ENCODE data around the gene RUBCN.
A peak's percentile ranks its signal among the peaks of the same experiment; 100 is the strongest.
"Not testable (repeated sequence)": the region's sequence is repeated elsewhere in the genome, so short reads cannot be mapped to it uniquely, and the experiment has no call there.

Gene RUBCN

GRCh38 chr3:197734667-197735318 lies 1.9 kb downstream of the RUBCN start:
- DNase-seq (ENCODE audit: low read depth), result no peak

GRCh38 chr3:197733042-197733441 lies 3.7 kb downstream of the RUBCN start:
- DNase-seq (ENCODE audit: low read depth), result no peak

GRCh38 chr3:197731483-197731882 lies 5.2 kb downstream of the RUBCN start:
- not testable (repeated sequence) for DNase-seq (ENCODE audit: low read depth)

DNA sequence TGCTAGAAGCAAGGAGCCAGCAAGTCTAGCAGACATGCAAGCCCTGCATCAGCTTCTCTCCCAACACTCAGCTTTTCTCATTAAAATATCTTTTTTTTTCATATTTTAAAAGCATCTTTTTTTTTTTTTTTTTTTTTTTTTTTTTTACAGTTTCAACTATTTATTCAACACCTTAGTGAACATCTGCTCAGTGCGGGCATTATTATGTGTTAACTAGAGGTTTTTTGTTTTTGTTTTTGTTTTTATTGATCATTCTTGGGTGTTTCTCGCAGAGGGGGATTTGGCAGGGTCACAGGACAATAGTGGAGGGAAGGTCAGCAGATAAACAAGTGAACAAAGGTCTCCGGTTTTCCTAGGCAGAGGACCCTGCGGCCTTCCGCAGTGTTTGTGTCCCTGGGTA lies 5.9 kb downstream of the RUBCN start:
- not testable (repeated sequence) for DNase-seq (ENCODE audit: low read depth)

DNA sequence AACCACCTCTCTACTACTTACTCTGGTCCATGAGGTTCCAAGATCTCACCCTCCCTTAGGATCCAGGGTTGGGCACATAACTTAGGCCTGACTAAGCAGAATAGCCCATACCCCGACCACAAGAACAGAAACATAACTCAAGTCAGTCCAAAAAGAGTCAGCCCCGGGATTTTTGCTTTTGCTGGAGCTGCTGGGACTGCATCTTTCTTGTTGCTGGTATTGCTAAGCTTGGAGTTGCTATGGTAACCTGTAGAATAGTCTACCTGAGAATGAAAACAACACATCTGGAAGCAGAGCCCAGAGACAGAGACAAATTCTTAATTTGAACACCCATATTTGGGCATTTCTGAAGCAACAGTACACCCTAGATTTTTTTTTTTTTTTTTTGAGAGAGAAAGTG lies 6.5 kb downstream of the RUBCN start:
- no peak for DNase-seq (ENCODE audit: low read depth)

GRCh38 chr3:197728487-197728886 lies 8.2 kb downstream of the RUBCN start:
- no peak for DNase-seq (ENCODE audit: low read depth)

DNA sequence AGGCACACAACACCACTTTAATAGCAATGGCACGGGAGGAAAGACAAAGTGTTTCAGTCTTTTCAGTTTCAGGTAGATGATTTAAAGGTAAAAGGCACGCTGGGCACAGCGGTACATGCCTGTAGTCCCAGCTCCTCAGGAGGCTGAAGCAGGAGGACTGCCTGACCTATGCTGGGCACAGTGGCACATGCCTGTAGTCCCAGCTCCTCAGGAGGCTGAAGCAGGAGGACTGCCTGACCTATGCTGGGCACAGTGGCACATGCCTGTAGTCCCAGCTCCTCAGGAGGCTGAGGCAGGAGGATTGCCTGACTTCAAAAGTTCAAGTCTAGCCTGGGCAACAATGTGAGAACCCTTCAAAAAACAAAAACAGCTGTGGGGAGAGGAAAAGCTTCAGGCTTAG lies 8.8 kb downstream of the RUBCN start:
- DNase-seq (ENCODE audit: low read depth), result not testable (repeated sequence)

DNA sequence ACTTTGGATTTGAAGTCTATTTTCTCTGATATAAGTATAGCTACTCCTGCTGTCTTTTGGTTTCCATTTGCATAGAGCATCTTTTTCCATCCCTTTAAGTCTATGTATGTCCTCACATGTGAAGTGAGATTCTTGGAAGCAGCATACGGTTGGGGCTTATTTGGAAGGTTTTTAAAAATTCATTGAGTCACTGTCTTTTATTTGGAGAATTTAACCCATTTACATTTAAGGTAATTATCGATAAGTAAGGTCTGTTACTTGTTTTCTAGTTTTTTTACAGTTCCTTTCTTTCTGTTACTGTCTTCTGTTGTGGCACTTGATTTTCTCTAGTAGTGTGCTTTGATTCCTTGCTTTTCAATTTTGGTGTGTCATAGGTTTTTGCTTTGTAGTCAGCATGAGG lies 14.0 kb downstream of the RUBCN start:
- DNase-seq (ENCODE audit: low read depth), result no peak

DNA sequence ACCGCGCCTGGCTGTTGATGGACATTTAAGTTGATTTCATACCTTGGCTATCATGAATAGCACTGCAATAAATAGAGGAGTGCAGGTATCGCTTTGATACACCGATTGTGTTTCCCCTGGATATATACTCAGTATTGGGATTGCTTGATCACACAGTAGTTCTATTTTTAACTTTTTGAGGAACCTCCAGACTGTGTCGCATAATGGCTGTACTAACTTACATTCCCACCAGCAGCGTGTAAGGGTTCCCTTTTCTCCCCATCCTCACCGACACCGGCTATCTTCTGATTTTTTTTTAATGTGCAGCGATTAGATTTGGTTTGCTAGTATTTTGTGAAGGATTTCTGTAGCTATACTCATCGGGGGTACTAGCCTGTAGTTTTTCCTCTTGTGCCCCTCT lies 16.0 kb downstream of the RUBCN start:
- DNase-seq (ENCODE audit: low read depth), result no peak

GRCh38 chr3:197718891-197719290 lies 17.8 kb downstream of the RUBCN start:
- DNase-seq (ENCODE audit: low read depth), result peak; percentile 61

DNA sequence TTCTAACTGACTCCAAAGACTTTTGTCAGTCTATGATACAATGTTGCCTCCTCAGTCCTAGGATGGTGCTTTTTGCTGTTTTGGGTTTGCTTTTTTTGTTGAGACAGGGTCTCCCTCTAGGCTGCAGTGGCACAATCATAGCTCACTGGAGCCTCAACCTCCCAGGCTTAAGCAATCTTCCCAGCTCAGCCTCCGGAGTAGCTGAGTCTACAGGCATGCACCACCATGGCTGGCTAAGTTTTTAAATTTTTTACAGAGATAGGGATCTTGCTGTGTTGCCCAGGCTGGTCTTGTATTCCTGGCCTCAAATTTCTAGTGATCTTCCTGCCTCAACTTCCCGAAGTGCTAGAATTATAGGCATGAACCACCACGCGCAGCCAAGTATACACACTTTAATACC lies 22.5 kb downstream of the RUBCN start:
- DNase-seq (ENCODE audit: low read depth), result no peak

DNA sequence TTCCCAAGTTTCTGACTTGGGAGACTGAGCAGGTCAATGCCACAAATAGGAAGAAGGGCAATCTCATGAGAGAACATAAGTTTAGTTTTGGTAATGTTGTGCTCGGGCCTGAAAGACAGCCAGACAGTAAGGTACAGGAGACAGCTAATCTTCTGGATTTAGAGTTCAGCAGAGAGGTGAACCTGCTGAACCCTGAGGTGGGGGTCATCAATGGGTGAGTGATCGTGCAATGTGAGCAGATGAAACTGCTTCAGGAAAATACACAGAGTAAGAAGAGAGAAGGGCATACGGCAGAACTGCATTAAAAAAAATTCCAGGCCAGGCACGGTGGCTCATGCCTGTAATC lies 23.3 kb downstream of the RUBCN start:
- no peak for DNase-seq (ENCODE audit: low read depth)

DNA sequence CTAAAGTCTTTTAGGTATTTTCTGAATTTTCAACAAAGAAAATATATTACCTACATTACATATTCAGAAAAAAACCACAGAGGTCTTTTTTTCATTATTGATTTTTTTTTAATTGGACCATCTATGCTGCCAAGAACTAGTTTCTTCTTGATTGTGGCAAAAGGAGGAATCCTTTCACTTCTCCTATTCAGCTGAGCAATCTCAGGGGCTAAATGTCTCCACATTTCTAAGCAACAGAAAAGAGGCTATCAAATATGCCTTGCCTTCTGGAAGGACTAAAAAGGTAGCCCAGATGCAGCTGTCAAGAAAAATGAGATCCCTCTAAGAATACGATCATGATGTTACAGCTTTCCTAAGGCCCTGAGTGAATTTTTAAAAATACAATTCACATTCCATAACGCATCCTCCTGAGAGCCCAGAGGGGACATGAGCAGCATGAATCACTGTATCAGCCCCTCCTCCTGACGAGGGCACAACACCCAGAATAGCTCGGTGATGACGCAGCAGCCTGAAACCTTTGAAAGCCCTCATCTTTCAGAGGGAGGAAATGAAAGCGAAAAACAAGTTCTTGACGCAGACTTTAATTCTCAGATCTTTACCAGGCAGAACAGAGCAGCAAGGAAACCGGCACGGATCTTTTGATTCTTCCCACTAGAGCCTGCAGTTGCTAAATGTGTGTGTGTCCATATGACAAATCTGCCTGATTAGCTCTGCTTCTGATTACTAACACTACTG lies 24.6 kb downstream of the RUBCN start:
- peak; percentile 93 for DNase-seq (ENCODE audit: low read depth)

DNA sequence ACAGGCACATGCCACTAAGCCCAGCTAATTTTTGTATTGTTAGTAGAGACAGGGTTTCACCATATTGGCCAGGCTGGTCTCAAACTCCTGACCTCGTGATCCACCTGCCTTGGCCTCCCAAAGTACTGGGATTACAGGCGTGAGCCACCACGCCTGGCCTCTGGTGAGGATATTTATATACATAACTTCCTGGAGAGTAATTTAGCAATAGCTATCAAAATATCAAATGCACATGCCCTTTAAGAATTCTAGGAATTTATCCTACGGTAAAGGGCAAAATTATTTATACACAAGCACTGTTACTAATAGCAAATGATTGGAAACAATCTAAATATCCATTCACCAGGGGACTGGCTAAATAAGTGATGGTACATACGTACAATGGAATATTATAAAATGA lies 25.7 kb downstream of the RUBCN start:
- not testable (repeated sequence) for DNase-seq (ENCODE audit: low read depth)

DNA sequence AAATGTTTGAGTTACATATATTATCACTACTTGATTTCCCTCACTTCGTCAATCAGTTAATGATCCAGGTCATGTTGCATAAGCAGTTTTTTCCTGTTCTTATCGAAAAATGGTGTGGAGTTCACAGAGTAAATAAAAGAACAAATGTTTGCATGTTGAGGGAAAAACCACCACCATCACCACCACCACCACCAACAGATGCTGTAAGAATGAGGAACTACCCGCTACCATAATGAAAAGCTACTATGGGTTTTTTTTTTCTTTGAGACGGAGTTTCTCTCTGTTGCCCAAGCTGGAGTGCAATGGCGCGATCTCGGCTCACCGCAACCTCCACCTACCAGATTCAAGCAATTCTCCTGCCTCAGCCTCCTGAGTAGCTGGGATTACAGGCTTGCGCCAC lies 27.6 kb downstream of the RUBCN start:
- no peak for DNase-seq (ENCODE audit: low read depth)

DNA sequence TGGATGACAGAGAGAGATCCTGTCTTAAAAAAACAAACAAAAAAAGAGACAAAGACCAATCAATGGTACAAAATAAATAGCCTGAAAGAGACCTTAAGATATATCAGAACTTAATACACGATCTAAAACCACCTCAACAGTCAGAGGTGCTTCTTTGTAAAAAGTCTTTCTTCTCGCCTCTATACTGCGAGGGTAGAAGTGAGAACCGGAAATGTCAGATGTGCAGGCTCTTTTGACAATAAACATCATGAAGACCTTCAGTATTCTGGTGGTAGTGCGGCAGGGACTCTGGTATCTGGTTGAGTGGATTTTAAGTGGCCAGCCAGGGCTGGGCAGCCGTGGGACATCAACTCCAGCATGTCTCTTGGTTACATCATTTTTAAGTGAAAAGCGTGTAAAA lies 30.0 kb downstream of the RUBCN start:
- no peak for DNase-seq (ENCODE audit: low read depth)

- no peak for DNase-seq (ENCODE audit: low read depth)
Observed at GRCh38 chr3:197701841-197702240, 34.9 kb downstream of the RUBCN start.

DNA sequence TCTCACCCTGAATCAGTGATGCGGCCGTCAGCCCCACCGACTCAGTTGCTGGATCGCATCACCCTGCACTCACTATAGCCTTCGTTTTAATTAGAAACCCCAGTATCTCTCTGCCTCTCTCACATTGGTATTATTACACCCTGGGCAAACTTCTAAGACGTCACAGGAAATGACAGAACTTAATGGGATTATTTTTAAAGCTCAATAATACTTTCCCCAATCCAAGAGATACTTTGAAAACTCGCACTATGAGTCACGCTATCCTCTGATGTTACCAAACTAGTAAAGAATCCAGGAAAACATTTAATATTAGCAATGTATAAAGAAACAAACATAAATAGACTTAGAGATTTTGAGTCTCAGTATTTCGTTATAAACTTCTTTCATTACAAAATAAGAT lies 36.6 kb downstream of the RUBCN start:
- no peak for DNase-seq (ENCODE audit: low read depth)

DNA sequence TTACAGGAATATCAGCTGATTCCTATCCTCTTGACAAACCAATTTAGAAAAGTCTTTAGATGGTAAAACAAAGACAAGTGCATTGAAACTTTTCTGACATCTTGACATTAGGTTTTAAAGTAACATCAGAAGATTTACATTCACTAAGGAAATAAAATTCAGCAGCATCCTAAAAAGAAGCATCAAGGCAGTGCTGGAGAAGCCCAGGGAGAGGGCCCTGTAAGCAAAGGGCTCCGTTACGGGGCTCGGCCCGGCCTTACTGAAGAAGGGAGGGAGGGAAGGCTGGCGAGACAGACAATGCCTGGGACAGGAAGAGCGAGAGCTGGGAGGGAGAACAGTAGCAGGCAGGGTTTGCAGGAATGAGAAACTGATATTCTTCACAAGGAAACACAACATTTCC lies 39.3 kb downstream of the RUBCN start:
- no peak for DNase-seq (ENCODE audit: low read depth)

GRCh38 chr3:197694251-197694650 lies 42.5 kb downstream of the RUBCN start:
- no peak for DNase-seq (ENCODE audit: low read depth)

DNA sequence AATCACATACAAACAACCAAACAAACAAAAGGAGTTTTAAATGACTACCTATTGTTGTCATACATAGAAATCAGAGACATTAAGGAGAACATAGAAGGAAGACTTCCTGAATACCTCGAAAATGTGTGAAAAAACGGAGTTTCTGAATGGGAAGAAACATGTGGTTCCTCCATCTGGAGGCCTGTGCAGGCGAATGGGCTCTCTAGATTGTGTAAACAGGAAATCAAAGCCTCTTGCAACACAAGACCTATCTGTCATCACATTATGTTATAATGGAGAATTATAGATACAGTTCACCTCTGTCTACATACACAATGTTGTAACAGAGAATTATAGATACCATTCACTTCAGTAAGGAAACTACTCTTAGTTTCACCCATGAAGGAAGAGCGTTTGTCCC lies 44.1 kb downstream of the RUBCN start:
- peak; percentile 36 for DNase-seq (ENCODE audit: low read depth)

DNA sequence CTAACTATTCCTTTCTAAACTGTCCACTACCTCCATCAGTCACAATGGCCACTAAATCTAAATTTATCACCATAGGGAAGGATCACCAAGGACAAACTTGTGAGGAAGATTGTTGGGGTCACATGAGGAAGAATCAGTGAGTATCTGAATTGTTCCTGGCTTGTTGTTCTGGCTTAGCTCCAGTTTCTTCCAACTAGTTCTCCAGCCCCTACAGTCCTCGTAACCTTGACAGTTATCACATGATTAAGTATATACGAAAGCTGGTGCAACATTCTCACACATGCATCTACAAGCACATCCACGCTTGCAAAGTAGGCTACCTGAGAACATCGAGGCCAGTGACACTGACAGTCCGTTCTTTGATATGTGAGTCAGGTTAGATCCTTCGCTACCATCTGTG lies 46.0 kb downstream of the RUBCN start:
- no peak for DNase-seq (ENCODE audit: low read depth)

DNA sequence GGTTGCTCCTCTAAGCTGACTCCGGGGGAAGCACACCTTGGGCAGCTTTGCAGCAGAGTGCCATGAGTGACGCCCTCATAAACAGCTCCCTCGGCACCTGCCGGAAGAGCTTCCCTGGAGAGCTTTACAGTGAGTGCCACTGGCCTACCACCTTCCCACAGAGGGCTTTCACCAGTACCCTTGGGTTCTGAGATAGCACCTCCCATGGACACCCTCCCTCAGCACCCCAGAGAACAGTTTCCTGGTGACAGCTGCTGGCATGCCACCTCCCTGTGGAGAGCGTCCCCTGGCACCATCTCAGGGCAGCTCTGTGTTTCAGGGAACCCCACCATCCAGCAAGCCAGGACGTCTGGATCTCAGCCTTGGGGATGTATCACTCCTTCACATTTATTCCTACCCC lies 49.1 kb downstream of the RUBCN start:
- DNase-seq (ENCODE audit: low read depth), result no peak

GRCh38 chr3:197686899-197687298 lies 49.8 kb downstream of the RUBCN start:
- no peak for DNase-seq (ENCODE audit: low read depth)

All from GM04504 (cell line).